ENCODE results near the gene RAG2. TPM values are rescaled to one million over a fixed set of nuclear protein-coding genes. Genes with fewer than 3 reads are reported as not detected.
A peak's percentile ranks its signal among the peaks of the same experiment; 100 is the strongest.
"Not testable (repeated sequence)": the region's sequence is repeated elsewhere in the genome, so short reads cannot be mapped to it uniquely, and the experiment has no call there.

Gene RAG2
- polyA plus RNA-seq, 1 donor: 0.52 TPM

GRCh38 chr11:36600180-36600579 is 2.1 kb upstream of the RAG2 start:
- DNase-seq: no peak

GRCh38 chr11:36596880-36597279 is 1.2 kb downstream of the RAG2 start:
- DNase-seq: no peak

DNA sequence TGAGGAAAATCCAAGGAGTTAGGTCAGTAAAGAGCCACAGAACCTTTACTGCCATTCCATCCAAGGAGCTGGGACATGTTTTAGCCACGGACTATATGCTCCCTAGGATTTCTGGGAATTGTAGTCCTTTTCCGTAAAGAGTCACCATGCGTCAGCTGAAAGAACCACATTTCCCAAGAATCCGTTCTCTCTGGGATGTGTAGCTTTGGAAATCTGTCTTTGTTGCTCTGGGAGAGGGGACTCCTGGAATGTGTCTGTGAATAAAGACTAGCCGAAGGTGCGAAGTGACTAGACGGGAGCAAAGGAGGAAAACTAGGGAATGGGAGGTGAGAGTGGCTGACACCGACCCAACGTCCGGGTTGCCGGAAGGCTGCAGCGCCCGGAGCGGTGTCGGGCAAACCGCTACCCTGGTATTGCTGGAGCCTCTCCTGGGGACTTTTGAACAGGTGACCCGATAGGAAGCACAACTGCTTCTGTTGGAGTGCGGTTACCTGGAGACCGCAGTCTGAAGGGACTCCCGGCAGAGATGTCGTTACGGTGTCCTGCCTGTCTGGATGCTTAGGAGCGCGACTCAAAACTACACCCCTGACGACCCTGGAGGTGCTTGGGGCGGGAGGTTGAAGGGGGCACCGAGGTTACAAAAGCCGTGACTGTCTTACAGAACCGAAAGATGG is 3.6 kb downstream of the RAG2 start, which contains the start of gene IFTAP:
Gene IFTAP, plus strand, starts transcription at position 187 of the 674 bp plus-strand sequence. CDS start 15,602 bp downstream, outside the sequence.
- peak; percentile 95 for DNase-seq

DNA sequence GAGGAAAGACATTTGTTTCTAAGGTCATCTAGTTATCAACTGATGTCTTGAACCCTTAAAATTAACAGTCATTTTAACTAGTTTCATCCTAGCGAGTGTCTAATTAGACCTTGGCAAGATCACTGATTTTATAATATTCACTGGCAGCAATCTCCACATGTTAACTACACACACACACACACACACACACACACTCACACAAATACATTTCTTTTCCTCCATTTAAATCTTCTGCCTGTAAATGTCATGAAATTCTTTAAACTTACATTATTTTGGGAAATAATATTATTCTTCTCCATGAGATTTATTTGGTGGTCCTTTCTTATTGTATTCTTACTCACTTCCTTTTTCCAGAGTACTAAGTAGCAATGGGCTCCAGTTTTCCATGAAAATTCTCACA is 6.6 kb downstream of the RAG2 start:
- DNase-seq: no peak

GRCh38 chr11:36590513-36590912 is 7.5 kb downstream of the RAG2 start:
- DNase-seq: no peak

- DNase-seq: no peak
Measured at GRCh38 chr11:36588099-36588498, 9.9 kb downstream of the RAG2 start.

DNA sequence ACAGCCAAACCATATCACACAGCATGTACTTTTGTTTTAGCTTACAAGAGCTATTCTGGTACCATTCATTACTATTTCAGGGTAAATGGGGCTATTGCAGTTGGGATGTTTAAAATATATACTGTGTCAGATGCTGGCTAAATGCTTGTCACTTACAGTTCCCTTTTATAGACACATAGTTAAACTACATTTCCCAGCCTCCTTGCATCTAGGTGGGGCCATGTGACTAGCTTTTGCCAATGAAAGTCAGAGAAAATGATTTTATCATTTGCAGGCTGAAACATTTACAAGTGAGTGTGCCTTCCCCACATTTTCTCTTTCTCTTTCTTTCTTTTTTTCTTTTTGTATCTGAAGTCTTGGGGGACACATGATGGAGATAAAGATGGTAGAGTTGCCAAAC is 11.5 kb downstream of the RAG2 start:
- DNase-seq: no peak

- DNase-seq: no peak
Measured at GRCh38 chr11:36583667-36584066, 14.4 kb downstream of the RAG2 start.

DNA sequence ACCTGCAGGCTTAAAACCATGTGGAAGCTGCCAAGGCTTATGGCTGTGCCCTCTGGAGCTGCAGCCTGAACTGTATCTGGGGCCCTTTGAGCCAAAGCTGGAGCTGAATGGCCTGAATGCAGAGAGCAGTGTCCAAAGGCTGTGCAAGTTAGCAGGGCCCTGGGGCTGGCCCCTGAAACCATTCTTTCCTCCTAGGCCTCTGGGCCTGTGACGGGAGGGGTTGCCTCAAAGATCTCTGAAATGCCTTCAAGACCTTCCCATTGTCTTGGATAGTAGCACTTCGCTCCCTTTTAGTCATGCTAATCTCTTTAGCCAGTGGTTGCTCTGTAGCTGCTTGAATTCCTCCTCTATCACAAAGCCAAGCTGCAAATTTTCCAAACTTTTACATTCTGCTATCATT is 16.5 kb downstream of the RAG2 start:
- no peak for DNase-seq

- DNase-seq: no peak
Measured at GRCh38 chr11:36578458-36578857, 19.6 kb downstream of the RAG2 start.

DNA sequence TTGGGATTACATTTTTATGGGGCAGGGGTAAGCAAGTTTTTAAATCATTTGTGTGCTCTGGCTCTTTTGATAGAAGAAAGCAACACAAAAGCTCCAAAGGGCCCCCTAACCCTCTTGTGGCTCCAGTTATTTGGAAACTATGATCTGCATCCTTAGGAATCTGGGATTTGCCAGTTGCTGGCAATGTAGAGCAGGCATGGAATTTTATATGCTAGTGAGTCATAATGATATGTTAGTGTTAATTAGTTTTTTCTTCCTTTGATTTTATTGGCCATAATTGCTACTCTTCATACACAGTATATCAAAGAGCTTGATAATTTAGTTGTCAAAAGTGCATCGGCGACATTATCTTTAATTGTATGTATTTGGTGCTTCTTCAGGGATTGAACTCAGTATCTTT is 20.2 kb downstream of the RAG2 start:
- DNase-seq: no peak

DNA sequence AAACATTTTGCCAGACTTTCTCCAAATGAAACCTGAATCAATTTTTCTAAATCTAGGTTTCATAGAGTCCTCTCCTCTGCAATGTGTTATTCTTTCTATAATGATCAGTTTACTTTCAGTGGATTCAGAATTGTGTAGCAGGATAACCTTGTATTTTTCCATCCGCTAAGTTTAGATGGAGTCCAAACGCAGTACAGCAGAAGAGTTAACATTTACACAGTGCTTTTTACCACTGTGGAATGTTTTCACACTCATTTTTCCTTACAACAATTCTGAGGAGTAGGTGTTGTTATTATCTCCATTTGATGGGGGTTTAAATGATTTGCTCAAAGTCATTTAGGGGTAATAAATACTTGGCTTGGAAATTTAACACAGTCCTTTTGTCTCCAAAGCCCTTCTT is 20.7 kb downstream of the RAG2 start:
- DNase-seq: no peak

DNA sequence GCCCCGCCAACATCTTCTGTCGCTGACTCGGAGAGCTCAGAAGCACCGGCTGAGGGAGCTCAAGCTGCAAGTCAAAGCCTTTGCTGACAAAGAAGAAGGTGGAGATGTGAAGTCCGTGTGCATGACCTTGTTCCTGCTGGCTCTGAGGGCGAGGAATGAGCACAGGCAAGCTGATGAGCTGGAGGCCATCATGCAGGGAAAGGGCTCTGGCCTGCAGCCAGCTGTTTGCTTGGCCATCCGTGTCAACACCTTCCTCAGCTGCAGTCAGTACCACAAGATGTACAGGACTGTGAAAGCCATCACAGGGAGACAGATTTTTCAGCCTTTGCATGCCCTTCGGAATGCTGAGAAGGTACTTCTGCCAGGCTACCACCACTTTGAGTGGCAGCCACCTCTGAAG is 23.6 kb downstream of the RAG2 start:
- no peak for DNase-seq

- DNase-seq: no peak
Measured at GRCh38 chr11:36569095-36569494, 28.9 kb downstream of the RAG2 start.

GRCh38 chr11:36567694-36568093 is 30.3 kb downstream of the RAG2 start, which contains the start of gene RAG1:
RAG1 (plus strand) TSS chr11:36568007; CDS start chr11:36573305, 5,298 bp downstream.
- no peak for DNase-seq

- DNase-seq: no peak
Measured at GRCh38 chr11:36566407-36567053, 31.5 kb downstream of the RAG2 start.

GRCh38 chr11:36565031-36565610 is 32.9 kb downstream of the RAG2 start:
- no peak for DNase-seq

DNA sequence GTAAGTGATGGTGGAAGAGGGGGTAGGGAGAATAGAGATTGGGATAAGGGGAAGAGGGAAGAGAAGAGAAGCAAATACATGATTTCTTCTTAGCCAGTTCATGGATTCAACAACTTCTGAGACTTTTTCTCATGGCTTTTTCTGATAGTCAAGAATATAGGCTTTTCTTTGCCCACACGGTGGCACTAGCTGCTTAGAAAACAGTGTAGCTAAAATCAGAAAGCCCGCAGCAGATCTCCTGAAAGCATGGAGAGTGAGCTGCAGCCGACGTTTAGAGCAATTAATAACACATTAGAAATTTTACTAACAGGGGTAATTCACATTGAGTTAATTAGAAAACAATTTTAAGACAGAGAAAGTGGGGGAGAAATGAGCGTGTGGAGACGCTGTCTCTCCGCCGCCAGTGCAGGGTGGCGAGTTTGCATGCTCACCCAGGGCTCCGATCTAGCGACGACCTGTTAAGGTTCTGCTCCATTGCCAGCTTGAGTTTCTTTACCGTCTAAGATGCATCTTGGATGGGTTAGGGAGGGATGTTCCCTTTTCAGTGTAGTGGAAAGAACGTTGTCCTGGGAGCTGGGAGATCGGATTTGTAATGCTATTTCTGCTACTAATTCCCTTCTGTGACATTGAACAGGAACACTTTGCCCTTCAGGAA is 33.5 kb downstream of the RAG2 start:
- peak; percentile 81 for DNase-seq

GRCh38 chr11:36558571-36559413 is 39.2 kb downstream of the RAG2 start:
- no peak for DNase-seq

DNA sequence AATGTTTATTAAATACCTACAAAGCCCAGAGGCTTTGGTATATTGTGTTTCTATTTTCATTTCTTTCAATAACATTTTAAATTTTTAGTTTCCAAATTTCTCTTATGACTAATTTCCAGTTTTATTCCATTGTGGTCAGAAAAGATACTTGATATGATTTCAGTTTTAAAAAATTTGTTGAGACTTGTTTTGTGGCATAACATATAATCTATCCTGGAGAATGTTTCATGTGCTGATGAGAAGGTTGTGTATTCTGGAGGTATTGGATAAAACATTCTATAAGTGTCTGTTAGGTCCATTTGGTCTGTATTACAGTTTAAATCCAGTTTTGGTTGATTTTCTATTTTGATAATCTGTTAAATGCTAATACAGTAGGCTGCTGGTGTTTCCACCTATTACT is 40.0 kb downstream of the RAG2 start:
- no peak for DNase-seq

DNA sequence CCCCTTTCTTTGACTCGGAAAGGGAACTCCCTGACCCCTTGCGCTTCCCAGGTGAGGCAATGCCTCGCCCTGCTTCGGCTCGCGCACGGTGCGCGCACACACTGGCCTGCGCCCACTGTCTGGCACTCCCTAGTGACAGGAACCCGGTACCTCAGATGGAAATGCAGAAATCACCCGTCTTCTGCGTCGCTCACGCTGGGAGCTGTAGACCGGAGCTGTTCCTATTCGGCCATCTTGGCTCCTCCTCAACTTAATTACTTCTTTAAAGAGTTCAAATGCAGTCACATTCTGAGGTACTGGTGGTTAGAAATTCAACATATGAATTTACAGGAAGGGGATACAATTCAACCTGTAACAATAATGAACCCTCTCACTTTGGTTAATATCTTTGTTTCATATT is 40.6 kb downstream of the RAG2 start:
- DNase-seq: not testable (repeated sequence)
